NOMO-1 (cell line): Measurements from ENCODE around the gene BABAM2.

Experiments
- DNase-seq, 2 experiments: peaks; one replicate each; lab custom pipeline; 2025; ENCODE audit not compliant: unreplicated experiment in 2 of 2; lab: John Stamatoyannopoulos, UW

BABAM2 gene

DNA sequence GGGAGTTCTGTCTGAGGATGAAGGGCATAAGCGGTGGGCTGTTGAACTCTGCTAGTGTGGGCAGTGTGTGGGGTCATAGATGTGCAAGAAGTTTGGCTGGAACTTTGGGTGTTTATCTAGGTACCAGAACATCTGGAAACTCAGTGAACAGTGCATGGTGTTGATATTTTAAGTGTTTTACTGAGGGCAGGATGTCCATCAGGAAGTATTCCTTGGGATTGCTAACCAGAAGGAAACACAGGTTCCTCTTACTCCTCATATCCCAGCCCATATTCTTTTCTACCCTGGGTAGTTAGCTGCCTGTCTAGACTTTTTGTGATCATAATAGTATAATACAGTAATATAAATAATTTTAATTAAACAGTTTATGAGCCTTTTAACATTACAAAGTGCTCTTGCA lies 15.5 kb downstream of the BABAM2 start:
- no peak for DNase-seq

DNA sequence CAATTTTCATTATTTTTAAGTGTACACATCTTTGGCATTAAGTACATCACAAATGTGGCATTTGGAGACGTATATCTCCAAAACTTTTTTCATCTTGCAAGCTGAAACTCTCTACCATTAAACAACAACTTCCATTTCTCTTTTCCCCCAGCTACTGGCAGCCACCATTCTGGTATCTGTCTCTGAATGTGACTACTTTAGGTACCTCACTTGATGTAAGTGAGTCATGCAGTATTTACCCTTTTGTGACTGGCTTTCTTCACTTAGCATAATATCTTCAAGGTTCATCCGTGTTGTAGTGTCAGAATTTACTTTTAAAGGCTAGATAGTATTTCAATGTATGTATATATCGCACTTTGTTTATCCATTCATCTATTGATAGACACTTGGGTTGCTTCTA lies 17.0 kb downstream of the BABAM2 start:
- no peak for DNase-seq

DNA sequence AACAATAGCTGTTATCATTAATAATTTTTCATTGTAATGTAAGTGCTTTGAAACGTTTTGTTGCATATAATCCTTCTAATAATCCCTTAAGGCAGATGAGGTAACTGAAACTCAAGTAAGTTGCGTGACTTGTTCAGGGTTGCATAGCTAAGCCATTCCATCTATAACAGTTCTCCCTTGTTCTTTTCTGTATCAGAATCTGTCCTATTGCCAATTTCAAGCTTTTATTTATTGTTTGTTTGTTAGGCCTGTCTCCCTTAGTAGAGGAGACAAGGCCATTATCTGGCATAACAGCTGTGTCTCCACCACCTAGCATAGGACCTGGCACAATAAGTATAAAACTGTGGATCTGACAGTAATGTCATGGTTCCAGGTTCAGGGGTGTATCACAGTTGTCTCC lies 19.4 kb downstream of the BABAM2 start:
- no peak for DNase-seq

DNA sequence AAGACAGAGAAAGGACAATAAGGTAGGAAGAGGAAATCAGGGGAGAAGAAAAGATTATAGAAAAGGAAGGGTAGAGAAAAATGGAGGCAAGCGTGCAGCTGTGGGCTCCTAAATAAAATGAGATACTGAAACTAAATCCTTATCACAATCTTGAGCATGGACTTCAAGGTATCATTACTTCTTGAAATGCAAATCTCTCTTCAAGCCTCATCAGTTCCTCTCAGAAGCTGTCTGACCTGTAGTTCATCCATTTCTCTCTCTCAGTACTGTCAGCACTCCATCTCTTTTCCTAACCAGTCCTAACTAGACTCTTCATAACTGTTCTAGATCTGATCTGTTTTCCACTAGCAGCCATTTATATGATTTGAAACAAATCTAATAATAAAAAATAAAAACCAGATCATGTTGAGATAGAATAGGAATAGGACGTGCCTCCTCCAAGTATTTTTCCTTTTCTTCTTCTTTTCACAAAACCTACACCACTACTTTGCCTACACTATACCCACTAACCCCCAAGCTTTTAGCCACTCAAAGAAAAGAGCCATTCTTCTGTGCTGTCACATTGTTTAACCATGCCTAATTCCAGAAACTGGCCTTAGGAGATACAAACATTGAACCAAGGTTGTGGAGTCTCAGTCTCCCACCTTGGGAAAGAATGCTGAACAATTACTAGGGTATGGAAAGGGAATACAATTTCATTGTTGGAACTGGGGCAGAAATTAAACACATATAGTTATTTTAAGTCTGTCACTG lies 21.1 kb downstream of the BABAM2 start:
- no peak for DNase-seq

DNA sequence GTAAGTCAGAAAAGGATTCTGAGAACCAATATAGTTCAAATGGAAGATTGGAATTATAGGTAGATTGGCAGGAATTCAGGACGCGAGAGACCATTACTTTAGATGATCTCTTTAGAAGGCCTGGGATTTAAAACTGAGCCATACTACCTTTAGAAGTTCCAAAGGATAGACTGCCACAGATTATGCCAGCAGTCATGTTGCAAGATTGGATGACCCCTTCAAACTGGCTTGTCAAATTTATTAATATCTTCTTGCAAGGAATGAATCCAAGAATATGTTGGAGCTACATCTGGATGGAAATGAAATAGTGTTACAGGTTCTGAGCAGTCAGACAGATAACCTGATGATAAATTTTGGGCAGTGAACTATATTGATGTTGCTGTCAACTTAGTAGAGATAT lies 22.0 kb downstream of the BABAM2 start:
- no peak for DNase-seq

DNA sequence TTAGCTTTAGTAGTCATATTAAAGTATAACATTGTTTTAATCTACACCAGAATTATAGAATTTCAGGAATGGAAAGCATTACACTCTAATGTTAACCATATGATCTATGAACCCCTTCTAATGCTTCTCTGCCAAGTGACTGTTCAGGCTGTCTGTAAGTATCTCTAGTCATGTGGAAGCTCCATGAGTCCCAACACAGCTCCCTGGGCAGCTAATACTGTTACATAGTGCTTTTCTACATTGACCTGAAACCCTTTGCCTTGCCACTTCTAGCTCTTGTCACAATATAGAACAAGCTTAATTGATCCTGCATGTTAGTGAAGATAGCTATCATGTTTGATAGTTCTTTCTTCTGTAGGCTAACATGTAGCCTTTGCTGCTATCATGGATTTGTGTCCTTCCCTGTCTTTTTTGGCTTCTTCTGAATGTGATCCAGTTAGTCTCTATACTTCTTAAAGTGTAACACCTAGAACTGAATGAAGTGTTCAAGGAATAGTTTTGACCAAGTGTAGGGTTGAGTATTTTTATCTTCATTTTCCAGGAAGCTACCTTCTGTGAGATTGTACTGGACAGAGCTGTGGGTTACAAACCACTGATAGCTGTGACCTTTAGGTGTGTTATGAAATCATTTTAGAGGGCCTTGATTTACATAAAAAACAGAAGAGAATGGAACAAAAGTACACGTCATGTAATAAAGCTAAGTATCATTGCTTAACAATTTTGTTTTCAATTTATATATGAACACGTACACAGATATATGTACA lies 23.7 kb downstream of the BABAM2 start:
- DNase-seq, result peak in 1 of 2 experiments; percentile 25

DNA sequence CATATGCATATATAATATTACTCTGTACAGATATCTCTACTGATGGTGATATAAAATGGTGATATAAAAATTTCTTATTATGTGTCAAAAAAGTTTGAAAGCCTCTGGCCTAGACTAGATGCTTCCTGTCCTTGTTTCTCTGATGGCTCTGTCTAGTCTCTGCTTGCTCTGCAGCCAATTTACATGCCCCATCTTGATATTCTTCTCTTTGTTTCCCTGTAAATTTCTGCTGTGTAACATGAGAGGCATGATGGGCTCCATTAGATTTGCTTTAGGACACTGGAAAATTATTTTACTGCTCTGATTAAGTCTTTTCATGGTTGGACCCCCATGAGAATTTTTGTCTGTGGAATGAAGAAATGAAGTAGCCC lies 24.3 kb downstream of the BABAM2 start:
- no peak for DNase-seq

DNA sequence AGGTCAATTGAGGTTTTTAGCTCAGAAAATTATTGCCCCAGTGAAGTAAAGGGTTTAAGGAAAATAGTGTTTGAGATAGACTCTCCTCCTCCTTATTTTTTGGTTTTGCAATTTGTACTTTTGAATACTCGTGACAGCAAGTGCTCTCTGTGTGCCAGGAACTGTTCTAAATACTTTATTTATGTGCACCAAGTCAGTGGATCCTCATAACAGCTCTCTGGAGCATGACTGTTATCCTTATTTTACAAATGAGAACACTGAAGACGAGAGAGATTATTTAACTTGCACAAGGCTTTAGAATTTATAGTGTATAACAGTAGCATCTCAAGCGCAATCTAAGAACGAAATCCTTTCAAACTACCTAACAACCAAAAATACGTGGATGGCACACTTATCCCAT lies 24.7 kb downstream of the BABAM2 start:
- DNase-seq, result no peak

DNA sequence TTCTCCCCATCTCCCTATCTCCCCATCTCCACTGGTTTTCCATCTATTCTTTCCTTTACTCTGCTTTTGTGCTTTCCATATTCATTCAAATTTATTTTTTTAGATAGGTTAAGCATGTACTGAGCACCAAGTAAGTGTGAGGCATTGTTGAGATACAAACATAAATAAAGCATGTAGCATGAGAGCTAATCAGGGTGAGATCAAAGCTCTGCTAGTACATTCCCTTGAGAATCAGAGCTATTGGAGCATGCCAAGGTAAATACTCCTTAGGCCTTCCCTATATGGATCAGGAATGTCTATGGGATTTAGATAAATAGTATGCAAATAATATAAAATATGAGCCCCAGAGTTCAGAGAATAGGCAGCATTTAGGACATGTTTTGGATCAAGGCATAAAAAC lies 25.3 kb downstream of the BABAM2 start:
- no peak for DNase-seq

DNA sequence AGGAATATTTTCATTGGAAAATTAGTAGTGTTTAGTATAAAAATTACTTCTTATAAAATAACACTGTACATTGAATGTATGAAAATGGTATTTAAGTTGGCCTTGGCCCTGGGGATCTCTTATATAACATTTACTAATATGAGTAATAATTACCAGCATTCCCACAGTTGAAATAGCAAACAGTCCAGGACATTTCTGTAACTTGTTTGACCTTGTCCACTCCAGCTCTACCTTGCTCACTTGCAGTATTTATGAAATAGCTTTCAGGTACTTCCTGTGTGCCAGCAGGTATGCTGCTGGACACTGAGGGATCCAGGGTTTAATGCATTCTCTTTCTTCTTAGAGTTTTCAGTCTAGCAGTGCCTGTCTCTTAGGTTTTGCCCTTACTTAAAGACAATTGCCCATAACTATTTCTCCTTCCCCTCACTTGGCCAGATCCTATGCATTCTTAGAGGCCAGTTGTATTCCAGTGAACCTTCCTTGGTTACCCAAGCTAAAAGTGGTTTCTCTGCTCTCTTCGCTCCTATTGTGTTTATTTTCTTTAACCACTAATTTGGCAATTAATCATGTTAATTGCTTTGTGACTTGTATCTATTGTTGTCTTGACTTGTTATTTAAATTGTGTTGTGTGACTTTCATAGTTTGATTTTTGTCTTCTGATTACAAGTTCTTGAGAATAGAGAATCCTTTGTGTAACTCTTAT lies 25.9 kb downstream of the BABAM2 start:
- DNase-seq, result no peak

DNA sequence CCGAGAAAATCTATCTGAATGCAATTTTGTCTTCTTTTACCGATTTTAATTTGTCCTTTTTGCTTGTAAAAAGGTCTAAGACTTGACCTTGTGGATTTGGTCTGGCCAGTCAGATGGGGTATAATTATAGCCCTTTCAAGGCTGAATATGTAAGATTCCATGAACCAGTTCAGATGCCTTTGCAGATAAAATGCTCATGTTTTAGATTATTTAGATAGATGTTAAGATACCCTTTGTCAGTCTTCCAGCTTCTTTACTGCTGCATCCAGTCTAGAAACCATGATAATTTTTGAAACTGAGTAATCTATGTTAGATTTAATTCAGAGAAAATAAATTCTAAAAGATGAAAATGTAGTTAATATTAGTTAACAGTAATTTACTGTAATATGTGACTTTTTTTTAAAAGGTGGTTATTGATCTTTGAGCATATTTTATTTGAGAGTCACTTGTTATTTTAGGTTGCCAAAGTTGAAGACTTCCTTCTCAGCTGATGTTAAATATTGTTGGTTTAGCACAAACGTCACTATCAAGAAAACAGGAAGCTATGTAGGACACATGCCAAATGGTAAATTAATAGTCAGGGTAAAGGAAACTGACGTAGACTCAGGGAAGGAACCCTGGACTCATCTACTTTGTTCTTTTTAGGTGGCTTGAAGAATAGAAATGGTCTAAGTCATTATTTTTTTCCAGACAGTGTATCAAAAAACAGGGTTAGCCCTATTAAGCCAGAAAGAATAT lies 29.8 kb downstream of the BABAM2 start:
- DNase-seq, result peak; percentile 64 to 85

DNA sequence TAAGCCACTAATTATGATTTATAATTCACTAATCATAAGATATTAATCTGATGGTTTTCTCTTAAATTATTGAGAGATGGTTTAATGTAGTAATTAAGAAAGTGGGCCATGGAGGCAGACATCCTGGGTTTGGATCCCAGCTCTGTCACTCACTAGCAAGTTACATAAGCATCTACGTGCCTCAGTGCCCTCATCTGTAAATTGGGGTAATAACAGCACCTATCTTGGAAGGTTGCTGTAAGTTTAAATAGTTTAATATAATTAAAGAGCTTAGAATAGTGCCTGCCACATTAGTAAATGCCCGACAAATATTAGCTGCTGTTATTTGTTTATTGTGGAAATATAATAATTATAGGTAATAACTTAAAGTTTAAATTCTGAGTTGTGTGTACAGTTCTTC lies 30.9 kb downstream of the BABAM2 start:
- no peak for DNase-seq

DNA sequence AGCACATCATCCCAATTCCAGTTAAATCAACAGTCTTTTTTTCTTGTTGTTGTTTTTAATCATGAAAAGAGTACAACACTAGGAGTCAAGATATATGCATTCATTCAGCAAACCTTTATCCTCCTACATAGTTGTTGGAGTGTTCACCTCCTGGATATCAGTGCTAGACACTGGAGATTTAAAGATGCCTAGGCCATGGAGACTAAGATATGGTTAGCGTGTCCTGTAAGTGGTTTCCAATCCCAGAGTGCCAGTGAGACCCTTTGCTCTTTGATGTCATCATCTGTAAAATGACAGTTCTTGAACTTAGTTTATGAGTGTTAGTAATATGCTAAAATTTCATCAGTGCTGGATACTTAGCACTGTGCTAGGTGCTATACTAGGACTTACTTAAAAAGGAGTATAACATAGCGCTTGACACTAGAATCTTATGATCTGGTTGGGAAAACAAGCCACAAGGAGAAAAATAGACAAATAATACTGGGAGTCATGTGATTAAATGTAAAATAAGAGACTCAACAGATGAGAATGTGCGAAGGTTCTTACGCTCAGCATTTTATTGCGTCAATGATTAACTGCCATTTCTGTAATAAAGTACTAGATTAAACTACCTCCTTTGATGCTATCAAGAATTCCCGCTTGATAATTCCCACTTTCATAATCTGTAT lies 31.5 kb downstream of the BABAM2 start:
- no peak for DNase-seq

DNA sequence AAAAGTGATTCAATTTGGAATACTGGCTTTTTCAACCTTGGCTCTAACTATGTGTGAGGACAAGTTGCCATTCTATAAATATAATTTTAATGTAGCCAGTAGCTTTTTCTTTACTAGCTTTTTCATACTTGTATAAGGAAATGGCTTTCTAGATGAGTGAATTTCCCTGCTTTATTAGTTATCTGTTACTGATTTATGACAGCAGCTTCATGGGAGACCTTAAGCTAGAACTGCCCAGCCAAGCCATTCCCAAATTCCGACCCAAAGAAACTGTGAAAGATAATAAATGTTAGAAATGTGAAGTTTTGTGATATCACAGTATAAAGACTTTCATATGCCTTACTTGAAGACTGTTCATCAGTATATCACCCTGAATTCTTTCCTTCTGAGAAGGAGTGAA lies 32.3 kb downstream of the BABAM2 start:
- DNase-seq, result no peak

DNA sequence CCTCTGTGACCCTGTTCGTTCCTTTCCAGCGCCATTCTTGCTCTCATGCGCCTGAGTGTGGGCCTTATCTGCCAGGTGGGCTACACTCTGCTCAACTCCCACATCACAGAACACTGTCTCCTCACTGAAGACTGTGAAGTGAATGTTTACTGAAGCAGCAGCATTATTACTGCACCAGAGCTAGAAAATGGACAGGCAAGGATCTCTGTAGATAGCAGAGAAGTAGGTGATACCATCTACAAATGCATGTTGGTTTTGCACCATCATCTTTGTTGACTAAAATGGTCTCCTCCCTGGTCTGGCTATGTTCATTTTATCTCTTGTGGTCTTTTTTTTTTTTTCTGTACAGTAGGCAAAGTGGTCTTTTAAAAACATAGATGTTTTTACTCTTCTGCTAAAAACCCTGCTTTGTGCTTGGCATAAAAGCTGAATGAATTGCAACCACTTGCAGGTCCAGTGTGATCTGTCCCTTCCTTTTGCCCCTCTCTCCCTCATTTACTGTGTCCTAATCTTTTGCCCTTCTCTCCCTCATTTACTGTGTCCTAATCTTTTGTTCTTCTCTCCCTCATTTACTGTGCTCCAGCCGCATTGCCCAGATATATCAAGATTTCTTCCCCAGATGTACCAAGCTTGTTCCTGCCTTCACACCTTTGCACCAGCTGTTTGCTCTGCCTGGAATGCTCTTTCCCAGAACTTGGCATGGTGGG lies 35.4 kb downstream of the BABAM2 start:
- no peak for DNase-seq

DNA sequence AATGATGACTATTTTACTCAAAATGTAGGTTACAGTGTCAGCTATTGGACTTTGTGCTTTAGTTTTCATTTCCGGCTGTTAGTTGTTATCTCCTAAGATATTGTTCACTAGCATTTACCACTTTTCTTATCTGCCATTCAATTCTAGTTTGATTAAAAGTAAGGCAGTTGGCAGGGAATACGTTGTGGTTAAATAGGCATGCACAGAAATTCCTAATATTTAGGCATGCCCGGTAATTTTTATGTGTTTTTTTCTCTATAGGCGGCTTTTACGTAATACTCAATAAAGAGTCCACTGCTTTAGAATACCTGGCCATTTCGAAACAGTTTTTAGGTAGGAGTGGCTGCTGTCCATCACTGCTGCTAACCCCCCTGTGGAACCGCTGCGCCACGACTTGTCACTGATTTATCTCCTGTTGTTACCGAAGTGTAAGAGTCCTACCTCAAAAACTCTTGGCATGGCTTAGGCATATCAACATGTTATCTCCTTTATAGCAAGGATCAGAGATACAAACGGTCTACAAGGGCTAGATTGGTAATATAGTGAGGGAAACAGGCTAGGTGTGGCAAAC lies 39.5 kb downstream of the BABAM2 start:
- DNase-seq, result no peak

DNA sequence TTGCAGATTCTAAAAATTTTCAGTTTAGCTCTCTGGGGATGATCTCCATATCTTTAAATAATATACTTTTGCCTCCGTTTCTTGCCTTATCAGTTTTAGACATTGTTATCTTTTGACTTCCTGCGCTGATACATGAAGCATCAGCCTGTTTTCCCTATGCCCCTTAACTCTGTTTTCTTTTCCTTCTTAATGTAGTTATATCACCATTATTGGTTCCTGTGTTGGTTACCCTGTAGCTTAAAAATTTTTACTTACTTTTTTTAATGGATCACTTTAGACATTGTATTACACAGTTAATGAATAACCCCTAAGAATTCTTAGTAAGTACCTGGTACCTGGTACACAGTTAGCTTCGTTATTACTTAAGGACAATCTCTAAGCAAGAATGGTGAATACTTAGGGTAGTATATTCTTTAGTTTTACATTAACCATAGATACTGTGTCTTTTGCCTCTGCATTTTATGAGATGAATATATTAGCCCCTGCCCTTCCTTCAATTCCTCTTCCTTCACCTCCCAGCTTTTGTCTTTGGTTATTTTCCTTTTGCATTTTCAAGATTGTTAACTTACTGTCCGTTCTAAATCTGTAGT lies 40.9 kb downstream of the BABAM2 start:
- no peak for DNase-seq

DNA sequence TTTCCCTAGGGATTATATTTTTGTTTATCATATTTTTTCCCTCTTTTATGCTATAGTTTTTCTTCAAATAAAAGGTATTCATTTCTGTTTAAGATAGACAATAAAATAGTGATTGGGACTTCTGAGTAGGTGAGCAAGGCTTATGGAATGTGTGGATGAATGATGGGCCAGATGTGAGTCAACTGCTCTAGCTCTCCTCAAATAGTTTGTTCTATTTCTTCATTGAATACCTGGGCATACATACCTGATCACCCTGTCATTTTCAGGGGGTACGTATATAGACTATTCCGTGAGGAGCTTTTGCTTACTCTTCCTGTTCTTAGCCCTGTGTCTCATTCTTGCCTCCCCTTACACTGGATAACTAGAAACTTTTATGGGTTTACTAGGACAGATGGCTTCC lies 41.9 kb downstream of the BABAM2 start:
- DNase-seq, result no peak

DNA sequence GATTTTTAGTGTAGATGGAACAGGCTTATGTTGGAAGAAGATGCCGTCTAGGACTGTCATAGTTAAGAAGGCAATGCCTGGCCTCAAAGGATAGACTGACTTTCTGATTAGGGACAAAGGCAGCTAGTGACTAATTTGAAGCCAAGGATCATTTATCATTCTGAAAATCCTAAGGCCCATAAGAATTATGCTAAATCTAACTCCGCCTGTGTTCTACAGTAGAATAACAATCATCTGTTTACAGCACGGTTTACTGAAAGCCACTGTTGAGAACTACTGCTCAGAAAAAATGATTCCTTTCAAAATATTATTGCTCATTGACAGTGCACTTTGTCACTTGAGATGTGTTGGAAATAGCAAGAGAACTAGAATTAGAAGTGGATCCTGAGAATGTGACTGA lies 44.5 kb downstream of the BABAM2 start:
- no peak for DNase-seq
